GM21367 (cell line): Measurements from ENCODE around the gene PPCDC.

Experiments
- ATAC-seq: cut with Tn5 transposase; IDR thresholded peaks from one replicate; pipeline ENCODE4 v1.9.1; 2021; ENCODE audit not compliant: unreplicated experiment

The PPCDC gene

GRCh38 chr15:75008629-75009326 lies 14.6 kb upstream of the PPCDC start:
- ATAC-seq, result peak; percentile 59

GRCh38 chr15:75016431-75016830 lies 7.0 kb upstream of the PPCDC start:
- ATAC-seq, result no peak

- ATAC-seq, result no peak
These were observed 3.5 kb upstream of the PPCDC start for GRCh38 chr15:75019916-75020315.

- no peak for ATAC-seq
These were observed 2.0 kb upstream of the PPCDC start for GRCh38 chr15:75021341-75021740.

GRCh38 chr15:75022783-75023180 lies 608 bp upstream of the PPCDC start:
- no peak for ATAC-seq

DNA sequence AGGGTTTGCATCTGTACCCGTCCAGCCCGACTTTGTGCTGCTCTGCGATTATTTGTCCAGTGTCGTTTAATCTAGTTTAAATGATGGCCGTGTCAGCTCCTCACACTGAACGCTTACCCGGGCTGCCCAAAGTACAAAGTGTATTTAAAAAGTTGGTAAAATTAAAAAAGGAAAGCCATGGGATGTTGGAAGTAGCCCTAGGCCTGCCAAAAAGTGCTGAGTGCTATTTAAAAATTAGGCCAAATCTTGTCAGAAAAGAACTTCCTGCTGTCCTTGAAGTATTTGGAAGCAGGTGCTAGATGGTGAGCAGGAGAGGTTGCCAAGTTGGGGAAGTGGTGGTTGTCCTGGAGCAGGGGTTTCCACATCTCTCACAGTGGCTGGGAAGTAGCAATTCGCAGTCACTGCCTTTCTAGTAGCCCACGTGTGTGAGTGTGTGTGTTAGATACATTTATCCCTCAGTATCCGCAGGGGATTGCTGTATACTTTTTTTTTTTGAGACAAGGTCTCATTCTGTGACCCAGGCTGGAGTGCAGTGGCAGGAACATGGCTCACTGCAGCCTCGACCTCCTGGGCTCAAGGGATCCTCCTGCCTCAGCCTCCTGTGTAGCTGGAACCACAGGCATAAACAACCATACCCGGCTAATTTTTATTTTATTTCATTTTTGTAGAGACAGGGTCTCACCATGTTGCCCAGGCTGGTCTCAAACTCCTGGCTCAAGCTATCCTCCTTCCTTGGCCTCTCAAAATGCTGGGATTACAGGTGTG lies 664 bp downstream of the PPCDC start:
- ATAC-seq, result no peak

- ATAC-seq, result no peak
These were observed 1.7 kb downstream of the PPCDC start for GRCh38 chr15:75025107-75025506.

- ATAC-seq, result no peak
These were observed 2.3 kb downstream of the PPCDC start for GRCh38 chr15:75025548-75026260.

DNA sequence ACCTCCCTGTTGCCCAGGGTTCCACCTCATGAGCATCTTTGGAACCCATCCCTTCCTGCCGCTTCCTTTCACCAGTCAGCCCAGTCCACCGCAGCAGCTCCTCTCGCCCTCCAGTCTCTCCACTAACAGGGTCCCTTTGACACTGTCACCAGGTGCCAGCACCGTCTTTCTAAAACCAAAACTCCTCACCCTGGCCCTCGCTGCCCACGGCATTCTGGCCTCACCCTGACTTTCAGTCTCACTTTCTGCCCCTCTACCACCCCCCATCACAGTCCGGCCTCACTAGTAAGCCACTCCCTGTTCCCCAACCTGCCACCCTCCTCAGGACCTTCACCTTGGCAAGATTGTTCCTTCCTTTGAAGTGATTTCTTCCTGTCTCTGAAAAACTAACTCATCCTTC lies 4.2 kb downstream of the PPCDC start:
- ATAC-seq, result no peak

DNA sequence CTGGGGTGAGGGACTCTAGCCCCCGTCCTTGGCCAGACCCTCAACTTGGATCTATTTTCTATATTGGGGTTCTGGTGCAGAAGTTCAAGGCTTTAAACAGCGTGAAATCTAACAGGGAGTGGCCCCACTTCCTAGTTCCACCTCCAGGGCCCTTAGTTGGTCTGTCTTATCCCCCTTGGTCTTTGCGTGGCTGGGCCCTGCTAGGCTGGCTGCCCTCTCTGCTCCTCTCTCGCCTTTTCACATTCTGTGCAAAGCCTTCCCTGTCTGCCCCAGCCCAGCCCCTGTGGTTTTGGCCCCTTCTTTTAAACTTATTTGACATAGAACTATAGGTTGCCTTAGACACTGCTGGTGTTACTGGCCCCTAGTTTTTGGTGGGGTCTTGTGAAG lies 5.6 kb downstream of the PPCDC start:
- no peak for ATAC-seq

DNA sequence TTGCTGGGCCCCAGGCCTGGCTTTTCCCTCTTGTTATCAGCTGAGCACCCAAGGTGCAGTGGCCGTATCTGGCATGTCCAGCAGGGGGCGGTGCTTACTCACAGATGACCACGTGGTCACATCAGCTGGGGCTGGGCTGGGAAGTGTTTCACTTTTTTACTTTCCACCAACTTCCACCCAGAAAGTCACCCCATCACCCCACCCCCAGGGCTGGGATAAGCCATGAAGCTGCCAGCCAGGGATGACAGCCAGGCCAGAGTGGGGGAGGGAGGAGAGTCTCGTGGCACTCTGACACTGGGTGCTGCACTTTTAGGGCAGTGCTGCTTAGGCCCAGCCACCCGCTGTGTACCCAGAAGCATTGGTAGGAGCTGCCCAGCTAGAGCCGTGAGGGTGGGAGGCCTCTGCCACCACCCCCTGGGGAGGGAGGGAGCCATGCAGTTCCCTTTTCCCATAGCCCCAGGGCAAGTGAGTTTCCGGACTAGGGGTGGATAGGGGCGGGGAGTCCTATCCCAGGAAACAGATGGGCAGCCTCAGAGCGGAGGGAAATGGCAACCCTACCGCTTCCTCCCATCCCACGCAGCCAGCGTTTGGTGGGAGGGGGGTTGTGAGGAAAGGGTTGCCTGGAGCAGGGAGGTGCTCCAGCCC lies 6.1 kb downstream of the PPCDC start:
- ATAC-seq, result no peak

DNA sequence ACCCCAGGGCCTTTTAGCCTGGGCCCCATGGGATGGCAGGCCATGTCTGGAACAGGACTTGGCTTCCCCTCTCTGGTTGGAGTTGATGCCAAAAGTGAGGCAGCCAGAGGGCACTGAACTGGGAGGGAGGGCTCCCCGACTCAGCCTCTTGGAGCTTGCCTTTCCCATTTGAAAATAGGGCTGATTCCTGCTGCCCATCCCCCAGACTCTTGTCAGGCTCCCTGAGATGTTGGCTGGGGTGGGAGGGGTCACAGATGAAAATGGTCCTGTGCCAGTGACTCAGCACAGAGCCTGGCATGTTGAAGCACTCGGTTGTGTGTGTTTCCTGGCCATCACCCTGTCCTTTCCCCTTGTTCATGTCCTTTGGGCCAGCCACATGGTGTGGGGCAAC lies 6.6 kb downstream of the PPCDC start:
- no peak for ATAC-seq

- no peak for ATAC-seq
These were observed 7.0 kb downstream of the PPCDC start for GRCh38 chr15:75030424-75030823.

DNA sequence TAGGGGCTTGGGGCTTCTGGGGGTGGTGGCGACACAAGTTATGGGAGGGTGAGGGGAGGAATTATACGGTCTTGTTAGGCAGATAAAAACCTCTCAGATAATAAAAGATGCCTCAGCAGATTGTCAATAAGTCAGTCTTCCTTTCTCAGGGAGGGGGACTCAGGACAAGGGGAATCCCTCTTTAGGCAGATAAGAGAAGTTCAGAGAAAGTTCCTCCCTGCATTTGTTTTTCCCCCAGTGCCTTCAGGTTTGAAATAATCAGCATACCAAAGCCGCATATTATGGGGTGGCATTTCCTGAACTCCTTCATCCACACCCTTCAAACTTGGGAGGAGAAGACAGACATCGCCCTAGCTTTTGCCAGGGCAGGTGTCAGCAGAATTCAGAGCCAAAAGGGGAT lies 8.5 kb downstream of the PPCDC start:
- no peak for ATAC-seq

- ATAC-seq, result no peak
These were observed 9.0 kb downstream of the PPCDC start for GRCh38 chr15:75032395-75032794.

- ATAC-seq, result no peak
These were observed 10.4 kb downstream of the PPCDC start for GRCh38 chr15:75033809-75034208.

GRCh38 chr15:75034615-75035014 lies 11.2 kb downstream of the PPCDC start:
- ATAC-seq, result no peak

- ATAC-seq, result no peak
These were observed 12.8 kb downstream of the PPCDC start for GRCh38 chr15:75036212-75036616.

DNA sequence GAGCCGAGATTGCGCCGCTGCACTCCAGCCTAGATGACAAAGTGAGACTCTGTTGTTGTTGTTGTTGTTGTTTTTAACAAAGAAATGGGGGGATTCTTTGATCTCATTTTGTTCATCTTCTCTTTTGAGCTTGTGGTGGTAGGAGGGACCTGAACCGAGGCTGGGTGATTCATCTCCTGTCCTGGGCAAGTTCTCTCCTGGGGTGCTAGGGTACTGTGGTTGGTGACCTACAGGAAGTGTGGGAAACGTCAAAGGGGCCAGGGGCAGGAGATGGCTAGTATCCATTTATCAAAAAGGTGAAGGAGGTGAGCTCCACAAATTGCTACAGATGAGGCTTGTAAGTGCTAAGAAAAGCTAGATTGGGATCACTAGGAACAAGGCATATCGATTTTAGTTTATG lies 14.3 kb downstream of the PPCDC start:
- no peak for ATAC-seq

GRCh38 chr15:75038231-75038630 lies 14.8 kb downstream of the PPCDC start:
- no peak for ATAC-seq

GRCh38 chr15:75042730-75043508 lies 19.5 kb downstream of the PPCDC start:
- ATAC-seq, result peak; percentile 50
